K562 (cell line): ENCODE results near the gene NDC1. TPM values are rescaled to one million over a fixed set of nuclear protein-coding genes. Genes with fewer than 3 reads are reported as not detected.

Experiments used
- BRD9 ChIP-seq: fragments of 450-650 bp; IDR thresholded peaks from 2 replicates; pipeline ENCODE4 v1.6.1; 2018; ENCODE audit warnings: low read depth; ENCODE audit not compliant: partially characterized antibody
- FOSL1 ChIP-seq: fragments of 200-800 bp; sonication (Bioruptor generic); conservative IDR thresholded peaks from 2 replicates; pipeline ENCODE4 v1.6.1; 2016; ENCODE audit warnings: missing genetic modification characterization, missing compliant biosample characterization
- HDAC2 ChIP-seq: fragments of 450-650 bp; IDR thresholded peaks from 2 replicates; pipeline ENCODE4 v1.6.1; 2016; ENCODE audit warnings: mild to moderate bottlenecking
- HMBOX1 ChIP-seq: sonication (generic); IDR thresholded peaks from 2 replicates; pipeline ENCODE4 v1.6.1; 2016
- HMG20B ChIP-seq: fragments of 250-450 bp; sonication (Bioruptor Pico); IDR thresholded peaks from 2 replicates; pipeline ENCODE4 v1.5.0; 2021; ENCODE audit warnings: mild to moderate bottlenecking
- NCOA1 ChIP-seq: fragments of 450-650 bp; IDR thresholded peaks from 2 replicates; pipeline ENCODE4 v1.6.1; 2016; ENCODE audit warnings: low read depth
- RBM15 ChIP-seq: fragments of 200-400 bp; formaldehyde crosslinking; IDR thresholded peaks from 2 replicates; pipeline ENCODE4 v1.6.1; 2018; ENCODE audit warnings: mild to moderate bottlenecking, low read length, moderate library complexity; ENCODE audit not compliant: insufficient read depth
- RCOR1 ChIP-seq, 2 experiments: IDR thresholded peaks; 2 replicates each; pipeline ENCODE4 v1.6.1; 2012; ENCODE audit warnings: low read depth in 2 of 2, low read length in 2 of 2, borderline replicate concordance in 1 of 2, improper control_type of control experiment in 1 of 2
- SMAD1 ChIP-seq: fragments of 150-350 bp; IDR thresholded peaks from 2 replicates; pipeline ENCODE4 v1.6.1; 2014; ENCODE audit warnings: low read length, low read depth; ENCODE audit not compliant: partially characterized antibody
- ZC3H8 ChIP-seq: fragments of 450-650 bp; IDR thresholded peaks from 2 replicates; pipeline ENCODE4 v1.6.1; 2017
- ZNF282 ChIP-seq: sonication (generic); formaldehyde crosslinking; IDR thresholded peaks from 2 replicates; pipeline ENCODE4 v1.8.1; 2023; ENCODE audit warnings: missing genetic modification reagents
- ZSCAN32 ChIP-seq: fragments of 450-650 bp; formaldehyde crosslinking; IDR thresholded peaks from 2 replicates; pipeline ENCODE4 v1.4.0; 2020; ENCODE audit warnings: mild to moderate bottlenecking, moderate library complexity
- polyA plus RNA-seq, 8 experiments: library from polyadenylated mRNA; depleted of rRNA in 4 of 8; stranded (reverse) in 5 of 8; unstranded in 3 of 8; fragments of >200 nt; fragmentation: Nextera tagmentation in 2 of 8; fragmentation: Illumina TruSeq in 1 of 8; extraction: Ambion mirVana in 2 of 8; extraction: Trizol in 1 of 8; gene quantifications; 2 replicates each; pipeline versions ENCODE4 v1.2.1 to v1.2.3, GENCODE V29; 2011 to 2014; ENCODE audit warnings: inconsistent platforms in 1 of 8, missing spikeins in 1 of 8
- total RNA-seq, 7 experiments: library from RNA; depleted of rRNA in 6 of 7; stranded (reverse); fragments of >200 nt in 6 of 7; fragmentation: Illumina TruSeq in 2 of 7; extraction: Trizol in 2 of 7; gene quantifications; 2 replicates each; pipeline versions ENCODE4 v1.2.1 to v1.2.3, GENCODE V29; 2011 to 2021; ENCODE audit warnings: low replicate concordance in 1 of 7
- TF ChIP-seq, protein P1 (sequence below), 2 experiments: fragments of 200-800 bp in 1 of 2; sonication (Bioruptor generic) in 1 of 2; sonication (generic) in 1 of 2; formaldehyde crosslinking in 1 of 2; IDR thresholded peaks in 1 of 2; conservative IDR thresholded peaks in 1 of 2; 2 replicates each; pipeline versions ENCODE4 v1.5.0 to v1.6.1; 2016 to 2020; ENCODE audit warnings: missing compliant biosample characterization in 1 of 2, missing genetic modification characterization in 1 of 2, missing genetic modification reagents in 1 of 2

NDC1 gene
- total and polyA plus RNA-seq, 9 of the 15 experiments (the other 6 are each of a cell fraction or from before 2014, with no cell fraction given) = 26.9 to 102 (median 64.5) TPM

- TF ChIP-seq, protein P1, sequence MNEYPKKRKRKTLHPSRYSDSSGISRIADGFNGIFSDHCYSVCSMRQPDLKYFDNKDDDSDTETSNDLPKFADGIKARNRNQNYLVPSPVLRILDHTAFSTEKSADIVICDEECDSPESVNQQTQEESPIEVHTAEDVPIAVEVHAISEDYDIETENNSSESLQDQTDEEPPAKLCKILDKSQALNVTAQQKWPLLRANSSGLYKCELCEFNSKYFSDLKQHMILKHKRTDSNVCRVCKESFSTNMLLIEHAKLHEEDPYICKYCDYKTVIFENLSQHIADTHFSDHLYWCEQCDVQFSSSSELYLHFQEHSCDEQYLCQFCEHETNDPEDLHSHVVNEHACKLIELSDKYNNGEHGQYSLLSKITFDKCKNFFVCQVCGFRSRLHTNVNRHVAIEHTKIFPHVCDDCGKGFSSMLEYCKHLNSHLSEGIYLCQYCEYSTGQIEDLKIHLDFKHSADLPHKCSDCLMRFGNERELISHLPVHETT (CRISPR knock-in tag; conservative IDR thresholded peaks at IDR 0.05 in 1 of 2, IDR thresholded peaks at IDR 0.05 in 1 of 2) = peak in 1 of 2 experiments; percentile 10; a peak in 1 of 4 replicates
- TF ChIP-seq HDAC2 (no peak), SMAD1 (no peak), FOSL1 (tag) (no peak), NCOA1 (no peak), HMBOX1 (no peak), ZSCAN32 (CRISPR knock-in tag) (no peak), HMG20B (CRISPR knock-in tag) (no peak), ZC3H8 (no peak), RCOR1 (IDR thresholded peaks at IDR 0.05; ENCODE audit: borderline replicate concordance in 1 of 2, low read depth in 2 of 2, low read length in 2 of 2) (no peak), BRD9 (no peak), RBM15 (no peak), ZNF282 (CRISPR knock-in tag) (no peak)
Observed at GRCh38 chr1:53838654-53838974, 518 bp upstream of the NDC1 start (continued).
